Tibial artery (tissue), 4 donors: Measurements from ENCODE around the gene TMEM132C.

ENCODE experiments used
- DNase-seq, 2 donors: peaks; one replicate each; pipeline ENCODE4 v3.0.0-alpha.2; 2019
- H3K27ac ChIP-seq, 2 donors: fragments of 200-600 bp; sonication (generic) in 1 of 2; 1 replicate in 1 of 2; 2 replicates in 1 of 2; pipeline ENCODE4 v1.5.1; 2018 to 2019; ENCODE audit warnings: mild to moderate bottlenecking in 1 of 2
- H3K27me3 ChIP-seq, 2 donors: fragments of 200-600 bp; sonication (generic) in 1 of 2; one replicate each; pipeline versions ENCODE4 v1.5.1 to v1.6.0; 2016 to 2019
- H3K36me3 ChIP-seq, 3 donors: fragments of 200-600 bp; sonication (generic) in 2 of 3; one replicate each; pipeline ENCODE4 v1.5.1; 2016 to 2019; ENCODE audit warnings: mild to moderate bottlenecking in 2 of 3
- H3K4me1 ChIP-seq, 4 donors: fragments of 200-600 bp; sonication (generic) in 2 of 4; 1 replicate in 3 of 4; 2 replicates in 1 of 4; pipeline ENCODE4 v1.5.1; 2016 to 2019
- H3K4me3 ChIP-seq, 2 donors: fragments of 200-600 bp; sonication (generic) in 1 of 2; 1 replicate in 1 of 2; 2 replicates in 1 of 2; pipeline ENCODE4 v1.5.1; 2018 to 2019; ENCODE audit warnings: mild to moderate bottlenecking in 2 of 2
- H3K9me3 ChIP-seq, 3 donors: fragments of 200-600 bp; sonication (generic) in 1 of 3; one replicate each; pipeline ENCODE4 v1.5.1; 2016 to 2019
- CTCF ChIP-seq, 2 experiments: fragments of 200-600 bp in 1 of 2; fragments of 450-650 bp in 1 of 2; IDR thresholded peaks; one replicate each; pipeline ENCODE4 v1.5.1; 2017 to 2019; ENCODE audit warnings: antibody characterized with exemption in 2 of 2, mild to moderate bottlenecking in 1 of 2, moderate library complexity in 1 of 2
- intact Hi-C: fragments of 100-400 bp; cut with DNase I; formaldehyde crosslinking; loops from one replicate; pipeline ENCODE4 v1.15.0; 2023; ENCODE audit warnings: low total_unique reads

Gene TMEM132C

GRCh38 chr12:128318341-128318740, 51.4 kb downstream of the TMEM132C start:
- Histone ChIP-seq H3K36me3 (no peaks in the 10 kb centered on the region), H3K4me1 (no peaks in the 10 kb centered on the region), H3K27ac (no peak overlapping the region), H3K4me3 (no peak overlapping the region), H3K9me3 (peaks cover 0 to 8% (median 6%) of the 10 kb centered on the region in 3 donors), H3K27me3 (no peaks in the 10 kb centered on the region)
- intact Hi-C loops: no loop called here
- TF ChIP-seq CTCF (IDR thresholded peaks at IDR 0.05): no peak
- DNase-seq: no peak

GRCh38 chr12:128318946-128319345, 52.0 kb downstream of the TMEM132C start:
- no peak for TF ChIP-seq CTCF (IDR thresholded peaks at IDR 0.05)
- Histone ChIP-seq H3K9me3 (peaks cover 0 to 8% (median 6%) of the 10 kb centered on the region in 3 donors), H3K4me3 (no peak overlapping the region), H3K36me3 (no peaks in the 10 kb centered on the region), H3K4me1 (no peaks in the 10 kb centered on the region), H3K27me3 (no peaks in the 10 kb centered on the region), H3K27ac (no peak overlapping the region)
- DNase-seq: no peak
- intact Hi-C loops: no loop called here

- Histone ChIP-seq H3K36me3 (no peaks in the 10 kb centered on the region), H3K4me3 (no peak overlapping the region), H3K4me1 (no peaks in the 10 kb centered on the region), H3K9me3 (peaks cover 0 to 6% (median 5%) of the 10 kb centered on the region in 3 donors), H3K27me3 (no peaks in the 10 kb centered on the region), H3K27ac (no peak overlapping the region)
- intact Hi-C loops: no loop called here
- no peak for TF ChIP-seq CTCF (IDR thresholded peaks at IDR 0.05)
- DNase-seq: no peak
These were observed 55.4 kb downstream of the TMEM132C start for GRCh38 chr12:128322341-128322740.

GRCh38 chr12:128323145-128323920, 56.4 kb downstream of the TMEM132C start:
- Histone ChIP-seq H3K36me3 (no peaks in the 10 kb centered on the region), H3K4me3 (no peak overlapping the region), H3K27ac (no peak overlapping the region), H3K27me3 (no peaks in the 10 kb centered on the region), H3K4me1 (no peaks in the 10 kb centered on the region), H3K9me3 (peaks cover 0 to 6% (median 5%) of the 10 kb centered on the region in 3 donors)
- intact Hi-C loops: no loop called here
- no peak for DNase-seq
- no peak for TF ChIP-seq CTCF (IDR thresholded peaks at IDR 0.05)

GRCh38 chr12:128325646-128326045, 58.7 kb downstream of the TMEM132C start:
- H3K27ac ChIP-seq: no peak overlapping the region
- DNase-seq: no peak
- intact Hi-C loops: no loop called here
- H3K9me3 ChIP-seq: peaks cover 0 to 6% (median 5%) of the 10 kb centered on the region in 3 donors
- H3K4me3 ChIP-seq: no peak overlapping the region
- TF ChIP-seq CTCF (IDR thresholded peaks at IDR 0.05): no peak
- H3K4me1 ChIP-seq: no peaks in the 10 kb centered on the region
- no peaks in the 10 kb centered on the region for H3K36me3 ChIP-seq
- no peaks in the 10 kb centered on the region for H3K27me3 ChIP-seq
